ENCODE measurements around the gene LARP1. TPM values are rescaled to one million over a fixed set of nuclear protein-coding genes. Genes with fewer than 3 reads are reported as not detected.

The LARP1 gene
- total RNA-seq, 1 donor, result 124 TPM

DNA sequence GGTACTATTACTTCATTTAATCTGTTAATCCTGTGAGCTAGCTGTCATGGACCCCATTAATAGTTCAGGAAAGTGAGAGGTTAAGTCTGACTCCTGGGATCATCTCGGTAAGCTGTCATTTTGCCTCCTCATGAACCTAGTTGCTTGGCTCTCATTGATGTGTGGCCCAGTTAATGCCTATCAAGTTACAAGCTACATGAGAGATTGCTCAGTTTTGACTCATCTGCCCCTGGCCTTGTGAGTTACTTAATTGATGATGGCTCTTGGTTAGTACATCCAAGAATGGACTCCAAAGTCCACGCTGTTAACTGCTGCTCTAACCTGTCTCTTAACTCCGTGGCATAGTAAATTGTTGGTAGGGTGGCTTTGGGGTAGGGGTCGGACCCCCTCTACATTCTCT is 23.9 kb downstream of the LARP1 start:
- Histone ChIP-seq H2AFZ (ENCODE audit: low read length) (no peak overlapping the region), H3K79me2 (ENCODE audit: insufficient read depth, low read length) (peaks cover 99% of the 10 kb centered on the region), H3K27me3 (ENCODE audit: insufficient read depth, low read length) (no peaks in the 10 kb centered on the region), H3K4me2 (ENCODE audit: insufficient read depth, low read length) (peak overlapping the region; percentile 55), H3K4me1 (ENCODE audit: insufficient read depth, low read length) (peaks cover 35% of the 10 kb centered on the region), H3K36me3 (ENCODE audit: insufficient read depth, low read length) (no peaks in the 10 kb centered on the region), H4K20me1 (ENCODE audit: insufficient read depth, low read length) (peaks cover 88% of the 10 kb centered on the region), H3K9me3 (ENCODE audit: low read depth, low read length) (no peaks in the 10 kb centered on the region), H3K27ac (ENCODE audit: low read depth, low read length) (peak overlapping the region; percentile 47), H3K4me3 (ENCODE audit: insufficient read depth, low read length) (no peak overlapping the region)
- DNase-seq (ENCODE audit: insufficient read length, low spot score, missing footprints), result peak; percentile 93
- TF ChIP-seq, protein P1, sequence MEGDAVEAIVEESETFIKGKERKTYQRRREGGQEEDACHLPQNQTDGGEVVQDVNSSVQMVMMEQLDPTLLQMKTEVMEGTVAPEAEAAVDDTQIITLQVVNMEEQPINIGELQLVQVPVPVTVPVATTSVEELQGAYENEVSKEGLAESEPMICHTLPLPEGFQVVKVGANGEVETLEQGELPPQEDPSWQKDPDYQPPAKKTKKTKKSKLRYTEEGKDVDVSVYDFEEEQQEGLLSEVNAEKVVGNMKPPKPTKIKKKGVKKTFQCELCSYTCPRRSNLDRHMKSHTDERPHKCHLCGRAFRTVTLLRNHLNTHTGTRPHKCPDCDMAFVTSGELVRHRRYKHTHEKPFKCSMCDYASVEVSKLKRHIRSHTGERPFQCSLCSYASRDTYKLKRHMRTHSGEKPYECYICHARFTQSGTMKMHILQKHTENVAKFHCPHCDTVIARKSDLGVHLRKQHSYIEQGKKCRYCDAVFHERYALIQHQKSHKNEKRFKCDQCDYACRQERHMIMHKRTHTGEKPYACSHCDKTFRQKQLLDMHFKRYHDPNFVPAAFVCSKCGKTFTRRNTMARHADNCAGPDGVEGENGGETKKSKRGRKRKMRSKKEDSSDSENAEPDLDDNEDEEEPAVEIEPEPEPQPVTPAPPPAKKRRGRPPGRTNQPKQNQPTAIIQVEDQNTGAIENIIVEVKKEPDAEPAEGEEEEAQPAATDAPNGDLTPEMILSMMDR (IDR thresholded peaks at IDR 0.05; ENCODE audit: extremely low read depth, low read depth, low read length), result no peak

DNA sequence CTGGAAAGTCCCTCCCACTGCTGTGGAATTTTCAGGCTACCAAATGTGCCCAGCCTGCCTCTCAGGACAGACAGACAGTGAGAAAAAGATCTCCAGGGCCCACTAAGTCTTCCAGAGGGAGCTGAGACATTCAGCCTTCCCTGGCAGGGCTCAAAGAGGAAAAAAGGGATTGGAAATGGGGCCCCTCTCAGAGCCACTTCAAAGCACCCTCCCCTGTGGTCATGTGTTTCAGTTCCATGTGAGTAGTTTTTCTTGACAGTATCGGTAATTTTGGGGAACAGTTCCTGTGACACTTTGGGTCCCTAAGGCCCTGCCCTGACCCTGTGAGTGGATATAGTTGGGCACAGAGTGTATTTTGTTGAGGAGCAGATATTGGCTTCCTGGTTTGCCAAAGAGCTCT is 25.0 kb downstream of the LARP1 start:
- H3K27me3 ChIP-seq (ENCODE audit: insufficient read depth, low read length), result no peaks in the 10 kb centered on the region
- no peaks in the 10 kb centered on the region for H3K9me3 ChIP-seq (ENCODE audit: low read depth, low read length)
- peaks cover 99% of the 10 kb centered on the region for H3K79me2 ChIP-seq (ENCODE audit: insufficient read depth, low read length)
- H3K4me2 ChIP-seq (ENCODE audit: insufficient read depth, low read length), result no peak overlapping the region
- no peak for DNase-seq (ENCODE audit: insufficient read length, low spot score, missing footprints)
- H4K20me1 ChIP-seq (ENCODE audit: insufficient read depth, low read length), result peaks cover 88% of the 10 kb centered on the region
- no peaks in the 10 kb centered on the region for H3K36me3 ChIP-seq (ENCODE audit: insufficient read depth, low read length)
- TF ChIP-seq, protein P1 (IDR thresholded peaks at IDR 0.05; ENCODE audit: extremely low read depth, low read depth, low read length), result no peak
- no peak overlapping the region for H3K4me3 ChIP-seq (ENCODE audit: insufficient read depth, low read length)
- H3K27ac ChIP-seq (ENCODE audit: low read depth, low read length), result peak overlapping the region; percentile 47
- no peak overlapping the region for H2AFZ ChIP-seq (ENCODE audit: low read length)
- H3K4me1 ChIP-seq (ENCODE audit: insufficient read depth, low read length), result peaks cover 39% of the 10 kb centered on the region

DNA sequence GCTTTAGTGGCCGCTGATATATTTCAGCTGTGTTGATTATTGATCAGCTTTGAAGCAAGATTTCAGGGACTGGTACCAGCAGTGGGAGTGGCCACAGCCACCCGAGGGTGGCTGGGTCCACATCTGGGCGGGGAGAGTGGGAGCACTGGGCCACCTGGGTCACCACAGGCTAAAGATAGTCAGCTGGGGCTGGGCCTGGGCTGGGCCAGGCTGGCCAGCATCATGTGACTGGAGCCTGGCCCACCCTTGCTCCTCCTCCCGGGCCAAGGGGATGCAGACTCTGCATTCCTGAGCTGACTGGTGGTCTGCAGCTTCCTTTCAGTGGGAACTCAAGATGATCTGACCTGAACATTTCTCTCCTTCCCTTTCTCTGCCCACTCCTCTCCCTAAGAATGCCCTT is 27.1 kb downstream of the LARP1 start:
- Histone ChIP-seq H3K4me1 (ENCODE audit: insufficient read depth, low read length) (peaks cover 46% of the 10 kb centered on the region), H3K27ac (ENCODE audit: low read depth, low read length) (peak overlapping the region; percentile 15), H3K27me3 (ENCODE audit: insufficient read depth, low read length) (no peaks in the 10 kb centered on the region), H3K4me3 (ENCODE audit: insufficient read depth, low read length) (no peak overlapping the region), H4K20me1 (ENCODE audit: insufficient read depth, low read length) (peaks cover 89% of the 10 kb centered on the region), H3K4me2 (ENCODE audit: insufficient read depth, low read length) (no peak overlapping the region), H3K9me3 (ENCODE audit: low read depth, low read length) (no peaks in the 10 kb centered on the region), H3K36me3 (ENCODE audit: insufficient read depth, low read length) (no peaks in the 10 kb centered on the region), H3K79me2 (ENCODE audit: insufficient read depth, low read length) (peaks cover 99% of the 10 kb centered on the region), H2AFZ (ENCODE audit: low read length) (no peak overlapping the region)
- no peak for DNase-seq (ENCODE audit: insufficient read length, low spot score, missing footprints)
- TF ChIP-seq, protein P1 (IDR thresholded peaks at IDR 0.05; ENCODE audit: extremely low read depth, low read depth, low read length), result no peak

DNA sequence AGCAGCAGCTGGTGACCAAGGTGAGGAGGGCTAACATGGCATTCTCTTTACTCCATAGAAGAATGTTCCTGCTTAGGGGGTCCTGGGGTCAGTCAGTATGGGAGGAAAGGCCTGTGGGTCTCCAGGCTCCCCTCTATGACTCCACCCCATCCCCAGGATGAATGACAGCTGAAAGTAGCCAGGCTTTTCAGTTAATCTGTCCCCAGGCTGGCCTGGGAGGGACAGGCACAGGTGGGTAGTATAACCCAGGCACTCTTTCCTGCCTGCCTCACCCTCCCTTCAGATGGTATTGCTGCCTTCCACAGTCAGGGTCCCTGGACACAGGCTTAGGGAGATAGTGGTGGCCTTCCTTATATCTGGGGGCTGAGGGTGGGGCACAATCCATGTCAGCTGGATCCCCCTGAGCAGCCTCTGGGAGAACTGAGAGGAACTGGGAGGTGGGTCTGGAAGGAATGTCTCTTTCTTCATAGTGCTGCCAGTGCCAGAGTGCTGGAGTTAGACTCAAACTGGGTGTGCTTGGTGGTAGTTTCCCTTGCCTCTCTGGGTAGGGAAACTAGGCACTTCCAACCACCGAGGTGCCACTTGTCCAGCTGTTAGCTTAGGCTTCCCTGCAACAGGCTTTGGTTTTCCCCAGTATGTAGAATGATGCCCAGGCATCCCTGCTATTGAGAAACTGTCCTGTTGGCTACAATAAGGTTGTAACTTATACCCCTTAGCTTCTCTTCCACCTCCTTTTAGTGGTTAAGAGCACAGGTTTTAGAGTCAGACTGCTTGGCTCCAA is 27.8 kb downstream of the LARP1 start:
- TF ChIP-seq, protein P1 (IDR thresholded peaks at IDR 0.05; ENCODE audit: extremely low read depth, low read depth, low read length), result no peak
- peaks cover 99% of the 10 kb centered on the region for H3K79me2 ChIP-seq (ENCODE audit: insufficient read depth, low read length)
- H3K27ac ChIP-seq (ENCODE audit: low read depth, low read length), result peak overlapping the region; percentile 44
- H3K27me3 ChIP-seq (ENCODE audit: insufficient read depth, low read length), result no peaks in the 10 kb centered on the region
- no peak overlapping the region for H2AFZ ChIP-seq (ENCODE audit: low read length)
- peaks cover 46% of the 10 kb centered on the region for H3K4me1 ChIP-seq (ENCODE audit: insufficient read depth, low read length)
- H4K20me1 ChIP-seq (ENCODE audit: insufficient read depth, low read length), result peaks cover 95% of the 10 kb centered on the region
- DNase-seq (ENCODE audit: insufficient read length, low spot score, missing footprints), result no peak
- no peaks in the 10 kb centered on the region for H3K36me3 ChIP-seq (ENCODE audit: insufficient read depth, low read length)
- H3K4me2 ChIP-seq (ENCODE audit: insufficient read depth, low read length), result no peak overlapping the region
- no peak overlapping the region for H3K4me3 ChIP-seq (ENCODE audit: insufficient read depth, low read length)
- H3K9me3 ChIP-seq (ENCODE audit: low read depth, low read length), result no peaks in the 10 kb centered on the region
